PC-3 (cell line): ENCODE measurements around the gene ZNF423.

Experiments
- EZH2 ChIP-seq: fragments of 300-600 bp; sonication (generic); IDR thresholded peaks from one replicate; pipeline ENCODE4 v1.6.1; 2017; ENCODE audit warnings: antibody characterized with exemption, mild to moderate bottlenecking, low read length; ENCODE audit not compliant: unreplicated experiment
- TF ChIP-seq, protein P1 (sequence below): fragments of 300-600 bp; sonication (generic); conservative IDR thresholded peaks from 2 replicates; pipeline ENCODE4 v1.5.1; 2017; ENCODE audit warnings: antibody characterized with exemption, low read depth, mild to moderate bottlenecking, low read length

DNA sequence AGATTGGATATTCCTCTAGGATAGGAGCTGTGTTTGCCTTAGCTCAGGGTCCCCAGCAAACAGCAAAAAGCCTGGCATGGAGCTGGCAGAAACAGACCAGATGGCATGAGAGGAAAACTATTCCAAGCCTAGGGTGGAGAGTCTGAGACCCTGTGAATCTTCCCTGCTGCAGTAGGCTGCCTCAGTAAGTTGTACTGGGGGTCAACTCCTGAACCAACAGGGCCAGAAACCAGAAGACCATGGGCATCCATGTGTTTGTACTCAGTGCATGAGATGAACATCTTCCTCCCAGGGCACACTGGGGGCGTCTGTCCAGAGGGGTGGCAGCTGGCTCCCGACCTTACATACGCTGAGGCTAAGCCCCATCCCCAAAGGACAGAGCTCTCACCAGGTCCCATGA is 267.9 kb downstream of the ZNF423 start:
- TF ChIP-seq, protein P1, sequence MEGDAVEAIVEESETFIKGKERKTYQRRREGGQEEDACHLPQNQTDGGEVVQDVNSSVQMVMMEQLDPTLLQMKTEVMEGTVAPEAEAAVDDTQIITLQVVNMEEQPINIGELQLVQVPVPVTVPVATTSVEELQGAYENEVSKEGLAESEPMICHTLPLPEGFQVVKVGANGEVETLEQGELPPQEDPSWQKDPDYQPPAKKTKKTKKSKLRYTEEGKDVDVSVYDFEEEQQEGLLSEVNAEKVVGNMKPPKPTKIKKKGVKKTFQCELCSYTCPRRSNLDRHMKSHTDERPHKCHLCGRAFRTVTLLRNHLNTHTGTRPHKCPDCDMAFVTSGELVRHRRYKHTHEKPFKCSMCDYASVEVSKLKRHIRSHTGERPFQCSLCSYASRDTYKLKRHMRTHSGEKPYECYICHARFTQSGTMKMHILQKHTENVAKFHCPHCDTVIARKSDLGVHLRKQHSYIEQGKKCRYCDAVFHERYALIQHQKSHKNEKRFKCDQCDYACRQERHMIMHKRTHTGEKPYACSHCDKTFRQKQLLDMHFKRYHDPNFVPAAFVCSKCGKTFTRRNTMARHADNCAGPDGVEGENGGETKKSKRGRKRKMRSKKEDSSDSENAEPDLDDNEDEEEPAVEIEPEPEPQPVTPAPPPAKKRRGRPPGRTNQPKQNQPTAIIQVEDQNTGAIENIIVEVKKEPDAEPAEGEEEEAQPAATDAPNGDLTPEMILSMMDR, result no peak
- TF ChIP-seq EZH2, result no peak
